ENCODE data around the gene PML. TPM values are rescaled to one million over a fixed set of nuclear protein-coding genes. Genes with fewer than 3 reads are reported as not detected.

PML gene
- total RNA-seq, 2 donors from 2014 or later, result 27.3 to 36.1 TPM

DNA sequence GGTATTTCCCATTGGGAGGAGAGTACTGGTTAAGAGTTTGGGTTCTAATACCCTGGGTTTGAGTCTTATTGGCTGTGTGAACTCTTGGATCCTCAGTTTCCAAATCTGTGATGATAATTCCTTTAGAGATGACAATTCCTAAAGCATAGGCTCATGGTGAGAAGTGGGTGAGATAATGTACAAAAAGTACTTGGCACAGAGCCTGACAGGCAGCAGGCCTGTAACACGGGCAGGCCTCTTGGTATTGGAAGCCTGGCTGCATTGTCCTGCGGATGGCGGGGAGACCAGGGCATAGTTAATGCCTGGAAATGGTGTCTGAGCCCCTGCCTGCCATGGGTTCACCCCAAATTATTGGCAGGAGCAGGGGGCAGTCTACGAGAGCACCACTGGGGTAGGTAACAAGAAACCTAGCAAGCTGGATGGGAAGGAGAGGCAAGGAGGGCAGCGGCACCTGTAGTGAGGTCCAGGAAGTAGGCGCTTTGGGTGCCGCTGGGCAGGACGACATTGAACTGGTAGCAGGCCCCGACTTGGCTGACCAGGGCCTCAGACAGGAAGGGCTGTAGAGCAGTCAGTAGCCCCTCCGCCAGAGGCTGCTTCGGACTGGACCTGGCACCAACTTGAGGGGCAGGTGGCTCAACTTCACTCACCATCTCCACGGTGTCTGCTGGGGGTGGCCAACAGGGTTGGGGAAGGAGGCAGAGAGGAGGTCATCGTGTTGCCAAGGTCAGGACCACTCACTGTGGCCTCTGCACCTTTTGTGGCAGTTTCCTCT is 10.1 kb upstream of the PML start:
- H3K9me3 ChIP-seq, result no peaks in the 10 kb centered on the region
- H3K4me1 ChIP-seq, result peaks cover 0 to 84% of the 10 kb centered on the region in 2 donors
- H3K27ac ChIP-seq, result peak overlapping the region; percentile 92 to 95
- no peaks in the 10 kb centered on the region for H3K27me3 ChIP-seq
- no peak for DNase-seq (ENCODE audit: low spot score)
- H3K4me3 ChIP-seq, result no peak overlapping the region
- TF ChIP-seq, protein P1, sequence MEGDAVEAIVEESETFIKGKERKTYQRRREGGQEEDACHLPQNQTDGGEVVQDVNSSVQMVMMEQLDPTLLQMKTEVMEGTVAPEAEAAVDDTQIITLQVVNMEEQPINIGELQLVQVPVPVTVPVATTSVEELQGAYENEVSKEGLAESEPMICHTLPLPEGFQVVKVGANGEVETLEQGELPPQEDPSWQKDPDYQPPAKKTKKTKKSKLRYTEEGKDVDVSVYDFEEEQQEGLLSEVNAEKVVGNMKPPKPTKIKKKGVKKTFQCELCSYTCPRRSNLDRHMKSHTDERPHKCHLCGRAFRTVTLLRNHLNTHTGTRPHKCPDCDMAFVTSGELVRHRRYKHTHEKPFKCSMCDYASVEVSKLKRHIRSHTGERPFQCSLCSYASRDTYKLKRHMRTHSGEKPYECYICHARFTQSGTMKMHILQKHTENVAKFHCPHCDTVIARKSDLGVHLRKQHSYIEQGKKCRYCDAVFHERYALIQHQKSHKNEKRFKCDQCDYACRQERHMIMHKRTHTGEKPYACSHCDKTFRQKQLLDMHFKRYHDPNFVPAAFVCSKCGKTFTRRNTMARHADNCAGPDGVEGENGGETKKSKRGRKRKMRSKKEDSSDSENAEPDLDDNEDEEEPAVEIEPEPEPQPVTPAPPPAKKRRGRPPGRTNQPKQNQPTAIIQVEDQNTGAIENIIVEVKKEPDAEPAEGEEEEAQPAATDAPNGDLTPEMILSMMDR (IDR thresholded peaks at IDR 0.05), result no peak
- peaks cover 7% of the 10 kb centered on the region for H3K36me3 ChIP-seq

GRCh38 chr15:73985101-73985873 is 9.2 kb upstream of the PML start:
- H3K27me3 ChIP-seq, result no peaks in the 10 kb centered on the region
- no peak overlapping the region for H3K4me3 ChIP-seq
- H3K4me1 ChIP-seq, result peaks cover 0 to 93% of the 10 kb centered on the region in 2 donors
- TF ChIP-seq, protein P1 (IDR thresholded peaks at IDR 0.05), result no peak
- H3K27ac ChIP-seq, result peak overlapping the region; percentile 92 to 95
- H3K36me3 ChIP-seq, result peaks cover 7% of the 10 kb centered on the region
- H3K9me3 ChIP-seq, result no peaks in the 10 kb centered on the region
- no peak for DNase-seq (ENCODE audit: low spot score)

DNA sequence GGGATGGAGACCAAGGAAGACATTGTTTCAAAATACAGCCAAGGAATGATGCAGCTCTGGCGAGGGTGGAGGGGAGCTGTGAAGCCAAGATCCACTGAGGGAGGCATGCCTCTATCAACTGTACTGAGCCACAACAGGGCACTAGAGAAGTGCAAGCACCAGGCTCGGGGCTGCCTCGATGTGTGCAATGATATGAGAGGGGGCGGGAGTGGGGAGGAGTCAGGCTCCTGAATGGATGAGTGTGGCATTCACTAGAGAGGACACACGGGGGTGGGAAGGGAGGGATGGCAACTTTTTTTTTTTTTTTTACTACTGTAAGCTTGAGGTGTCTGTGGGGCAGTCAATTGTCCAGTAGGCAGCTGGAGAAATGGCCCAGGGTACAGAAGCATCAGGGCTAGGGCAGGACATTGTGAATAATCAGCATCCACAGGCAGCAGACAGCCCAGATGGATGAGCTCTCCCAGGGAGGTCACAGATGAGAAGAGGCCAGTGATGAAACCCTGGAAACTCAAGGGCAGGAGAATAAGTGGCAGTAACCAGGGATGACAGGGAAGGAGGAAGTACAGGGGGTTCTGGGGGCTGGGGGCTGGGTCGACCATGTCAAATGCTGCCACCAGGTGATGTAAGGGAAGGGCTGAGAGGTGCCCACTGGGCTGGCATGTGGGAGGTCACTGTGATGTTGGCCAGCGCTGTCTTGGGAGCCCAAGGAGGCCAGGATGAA is 8.3 kb upstream of the PML start:
- Histone ChIP-seq H3K27me3 (no peaks in the 10 kb centered on the region), H3K27ac (peak overlapping the region; percentile 92 to 95), H3K4me3 (no peak overlapping the region), H3K9me3 (no peaks in the 10 kb centered on the region), H3K36me3 (peaks cover 7% of the 10 kb centered on the region), H3K4me1 (peaks cover 0 to 100% of the 10 kb centered on the region in 2 donors)
- no peak for DNase-seq (ENCODE audit: low spot score)
- TF ChIP-seq, protein P1 (IDR thresholded peaks at IDR 0.05), result no peak

GRCh38 chr15:73986776-73987056 is 7.8 kb upstream of the PML start:
- H3K27ac ChIP-seq, result peak overlapping the region; percentile 86 to 95
- no peaks in the 10 kb centered on the region for H3K27me3 ChIP-seq
- TF ChIP-seq, protein P1 (IDR thresholded peaks at IDR 0.05), result no peak
- H3K4me1 ChIP-seq, result peaks cover 0 to 100% of the 10 kb centered on the region in 2 donors
- no peaks in the 10 kb centered on the region for H3K9me3 ChIP-seq
- peaks cover 7% of the 10 kb centered on the region for H3K36me3 ChIP-seq
- H3K4me3 ChIP-seq, result no peak overlapping the region
- DNase-seq (ENCODE audit: low spot score), result no peak

DNA sequence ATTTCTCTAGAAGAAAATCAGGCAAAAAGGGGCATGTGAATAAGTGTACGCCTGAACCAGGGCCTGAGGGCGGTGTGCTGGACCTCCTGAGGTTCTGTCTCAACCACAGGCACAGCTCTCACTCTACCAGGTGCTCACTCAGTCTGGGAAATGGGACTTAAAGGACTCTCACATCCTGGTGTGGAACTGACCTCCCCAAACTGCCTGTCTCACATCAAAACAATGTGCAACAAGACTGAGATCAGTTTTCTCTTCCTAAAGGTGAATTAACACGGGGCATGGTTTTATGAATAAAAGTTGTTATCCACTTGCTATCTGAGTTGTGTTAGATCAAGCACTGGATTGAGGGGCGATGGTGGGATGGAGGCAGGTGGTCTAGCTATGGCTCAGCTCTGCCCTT is 7.3 kb upstream of the PML start:
- H3K9me3 ChIP-seq, result no peaks in the 10 kb centered on the region
- peak overlapping the region; percentile 86 to 95 for H3K27ac ChIP-seq
- no peak overlapping the region for H3K4me3 ChIP-seq
- H3K27me3 ChIP-seq, result no peaks in the 10 kb centered on the region
- H3K4me1 ChIP-seq, result peaks cover 0 to 96% of the 10 kb centered on the region in 2 donors
- TF ChIP-seq, protein P1 (IDR thresholded peaks at IDR 0.05), result no peak
- peaks cover 7% of the 10 kb centered on the region for H3K36me3 ChIP-seq
- no peak for DNase-seq (ENCODE audit: low spot score)
